K562 (cell line): Measurements from ENCODE around the gene F2RL1. TPM values are rescaled to one million over a fixed set of nuclear protein-coding genes. Genes with fewer than 3 reads are reported as not detected.

Source experiments
- HDAC3 ChIP-seq: fragments of 450-650 bp; IDR thresholded peaks from 2 replicates; pipeline ENCODE4 v1.6.1; 2018; ENCODE audit warnings: borderline replicate concordance, mild to moderate bottlenecking, moderate library complexity; ENCODE audit not compliant: partially characterized antibody
- KLF13 ChIP-seq: fragments of 450-650 bp; IDR thresholded peaks from 2 replicates; pipeline ENCODE4 v1.6.1; 2016; ENCODE audit warnings: missing genetic modification characterization, low read depth, mild to moderate bottlenecking, missing compliant biosample characterization, moderate library complexity, borderline replicate concordance
- MTA3 ChIP-seq: fragments of 450-650 bp; formaldehyde crosslinking; IDR thresholded peaks from 2 replicates; pipeline ENCODE4 v1.6.1; 2017; ENCODE audit warnings: mild to moderate bottlenecking, borderline replicate concordance
- NFE2 ChIP-seq: IDR thresholded peaks from 2 replicates; pipeline ENCODE4 v1.6.1; 2014; ENCODE audit warnings: antibody characterized with exemption, low read depth
- SAP30 ChIP-seq: fragments of 200-600 bp; sonication (generic); IDR thresholded peaks from 2 replicates; pipeline ENCODE4 v1.6.1; 2012; ENCODE audit warnings: borderline replicate concordance, low read depth, mild to moderate bottlenecking, moderate library complexity, low read length, control low read depth, inconsistent platforms; ENCODE audit not compliant: insufficient read depth, poor library complexity, severe bottlenecking
- SLC30A9 ChIP-seq: fragments of 250-450 bp; sonication (Bioruptor Pico); IDR thresholded peaks from 2 replicates; pipeline ENCODE4 v1.8.0; 2022; ENCODE audit warnings: mild to moderate bottlenecking, moderate library complexity
- SP2 ChIP-seq: IDR thresholded peaks from 2 replicates; pipeline ENCODE4 v1.6.1; 2011; ENCODE audit warnings: mild to moderate bottlenecking, low read depth, low read length, moderate library complexity; ENCODE audit not compliant: poor library complexity, severe bottlenecking; ENCODE audit errors: extremely low read depth
- XRCC3 ChIP-seq: fragments of 450-650 bp; IDR thresholded peaks from 2 replicates; pipeline ENCODE4 v1.6.1; 2017; ENCODE audit warnings: mild to moderate bottlenecking, moderate library complexity
- polyA plus RNA-seq, 8 experiments: library from polyadenylated mRNA; depleted of rRNA in 4 of 8; stranded (reverse) in 5 of 8; unstranded in 3 of 8; fragments of >200 nt; fragmentation: Nextera tagmentation in 2 of 8; fragmentation: Illumina TruSeq in 1 of 8; extraction: Ambion mirVana in 2 of 8; extraction: Trizol in 1 of 8; gene quantifications; 2 replicates each; pipeline versions ENCODE4 v1.2.1 to v1.2.3, GENCODE V29; 2011 to 2014; ENCODE audit warnings: inconsistent platforms in 1 of 8, missing spikeins in 1 of 8
- total RNA-seq, 7 experiments: library from RNA; depleted of rRNA in 6 of 7; stranded (reverse); fragments of >200 nt in 6 of 7; fragmentation: Illumina TruSeq in 2 of 7; extraction: Trizol in 2 of 7; gene quantifications; 2 replicates each; pipeline versions ENCODE4 v1.2.1 to v1.2.3, GENCODE V29; 2011 to 2021; ENCODE audit warnings: low replicate concordance in 1 of 7
- TF ChIP-seq, protein P1 (sequence below): fragments of 250-450 bp; sonication (Bioruptor Pico); IDR thresholded peaks from 2 replicates; pipeline ENCODE4 v1.5.0; 2022; ENCODE audit warnings: mild to moderate bottlenecking
- TF ChIP-seq, protein P2 (sequence below), 2 experiments: fragments of 200-800 bp in 1 of 2; sonication (Bioruptor generic) in 1 of 2; sonication (generic) in 1 of 2; formaldehyde crosslinking in 1 of 2; IDR thresholded peaks in 1 of 2; conservative IDR thresholded peaks in 1 of 2; 2 replicates each; pipeline versions ENCODE4 v1.5.0 to v1.6.1; 2016 to 2020; ENCODE audit warnings: missing compliant biosample characterization in 1 of 2, missing genetic modification characterization in 1 of 2, missing genetic modification reagents in 1 of 2
- TF ChIP-seq, protein P3 (sequence below): fragments of 250-450 bp; sonication (Bioruptor Pico); IDR thresholded peaks from 2 replicates; pipeline ENCODE4 v1.9.0; 2021; ENCODE audit warnings: mild to moderate bottlenecking

Gene F2RL1
- total and polyA plus RNA-seq, 9 of the 15 experiments (the other 6 are each of a cell fraction or from before 2014, with no cell fraction given): 0.03 to 0.50 (median 0.27) TPM; not detected in 6

DNA sequence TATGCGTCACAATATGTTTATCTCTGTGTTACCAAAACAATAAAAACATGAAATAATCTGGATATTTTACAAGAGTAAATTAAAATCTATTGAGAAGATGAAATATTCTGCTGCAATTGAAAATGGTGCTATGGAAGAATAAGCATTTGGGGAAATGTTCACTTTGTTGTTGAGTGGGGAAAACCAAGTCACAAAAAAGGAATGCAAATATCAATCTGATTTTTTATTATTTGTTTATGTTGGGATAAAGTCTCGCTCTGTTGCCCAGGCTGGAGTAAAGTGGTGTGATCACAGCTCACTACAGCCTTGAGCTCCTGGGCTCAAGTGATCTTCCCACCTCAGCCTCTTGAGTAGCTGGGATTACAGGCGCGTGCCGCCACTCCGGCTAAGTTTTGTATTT, 8.6 kb upstream of the F2RL1 start (continued):
- TF ChIP-seq, protein P1, sequence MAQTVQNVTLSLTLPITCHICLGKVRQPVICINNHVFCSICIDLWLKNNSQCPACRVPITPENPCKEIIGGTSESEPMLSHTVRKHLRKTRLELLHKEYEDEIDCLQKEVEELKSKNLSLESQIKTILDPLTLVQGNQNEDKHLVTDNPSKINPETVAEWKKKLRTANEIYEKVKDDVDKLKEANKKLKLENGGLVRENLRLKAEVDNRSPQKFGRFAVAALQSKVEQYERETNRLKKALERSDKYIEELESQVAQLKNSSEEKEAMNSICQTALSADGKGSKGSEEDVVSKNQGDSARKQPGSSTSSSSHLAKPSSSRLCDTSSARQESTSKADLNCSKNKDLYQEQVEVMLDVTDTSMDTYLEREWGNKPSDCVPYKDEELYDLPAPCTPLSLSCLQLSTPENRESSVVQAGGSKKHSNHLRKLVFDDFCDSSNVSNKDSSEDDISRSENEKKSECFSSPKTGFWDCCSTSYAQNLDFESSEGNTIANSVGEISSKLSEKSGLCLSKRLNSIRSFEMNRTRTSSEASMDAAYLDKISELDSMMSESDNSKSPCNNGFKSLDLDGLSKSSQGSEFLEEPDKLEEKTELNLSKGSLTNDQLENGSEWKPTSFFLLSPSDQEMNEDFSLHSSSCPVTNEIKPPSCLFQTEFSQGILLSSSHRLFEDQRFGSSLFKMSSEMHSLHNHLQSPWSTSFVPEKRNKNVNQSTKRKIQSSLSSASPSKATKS (CRISPR knock-in tag): no peak
- TF ChIP-seq XRCC3 (no peak), NFE2 (no peak), SLC30A9 (CRISPR knock-in tag) (no peak), KLF13 (no peak), SAP30 (no peak), HDAC3 (no peak), SP2 (no peak), MTA3 (no peak)
- TF ChIP-seq, protein P2, sequence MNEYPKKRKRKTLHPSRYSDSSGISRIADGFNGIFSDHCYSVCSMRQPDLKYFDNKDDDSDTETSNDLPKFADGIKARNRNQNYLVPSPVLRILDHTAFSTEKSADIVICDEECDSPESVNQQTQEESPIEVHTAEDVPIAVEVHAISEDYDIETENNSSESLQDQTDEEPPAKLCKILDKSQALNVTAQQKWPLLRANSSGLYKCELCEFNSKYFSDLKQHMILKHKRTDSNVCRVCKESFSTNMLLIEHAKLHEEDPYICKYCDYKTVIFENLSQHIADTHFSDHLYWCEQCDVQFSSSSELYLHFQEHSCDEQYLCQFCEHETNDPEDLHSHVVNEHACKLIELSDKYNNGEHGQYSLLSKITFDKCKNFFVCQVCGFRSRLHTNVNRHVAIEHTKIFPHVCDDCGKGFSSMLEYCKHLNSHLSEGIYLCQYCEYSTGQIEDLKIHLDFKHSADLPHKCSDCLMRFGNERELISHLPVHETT (CRISPR knock-in tag; conservative IDR thresholded peaks at IDR 0.05 in 1 of 2, IDR thresholded peaks at IDR 0.05 in 1 of 2): no peak
- TF ChIP-seq, protein P3, sequence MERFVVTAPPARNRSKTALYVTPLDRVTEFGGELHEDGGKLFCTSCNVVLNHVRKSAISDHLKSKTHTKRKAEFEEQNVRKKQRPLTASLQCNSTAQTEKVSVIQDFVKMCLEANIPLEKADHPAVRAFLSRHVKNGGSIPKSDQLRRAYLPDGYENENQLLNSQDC (CRISPR knock-in tag): no peak
